Stimulated activated naive CD8-positive, alpha-beta T cell treated with anti-CD3 and anti-CD28 coated beads, Interleukin-15, amount 100 ng/mL, for 72 hours (primary cell): ENCODE measurements around the gene SCAI.

Experiments
- ATAC-seq: fragments of 150-1000 bp; cut with Tn5 transposase; 2 replicates; pipeline ENCODE4 v1.10.0; 2021; ENCODE audit warnings: mild to moderate bottlenecking, moderate library complexity
- DNase-seq, 2 donors: peaks; one replicate each; pipeline ENCODE4 v3.0.0; 2021 to 2022
- H3K27ac Mint-ChIP-seq, 2 donors: one replicate each; pipeline ENCODE4 v1.8.0; 2022; ENCODE audit warnings: mild to moderate bottlenecking in 2 of 2, mixed read lengths in 2 of 2, moderate library complexity in 2 of 2
- H3K27me3 Mint-ChIP-seq: one replicate; pipeline ENCODE4 v1.8.0; 2022; ENCODE audit warnings: mixed read lengths
- H3K4me1 Mint-ChIP-seq: one replicate; pipeline ENCODE4 v1.8.0; 2022; ENCODE audit warnings: mild to moderate bottlenecking, mixed read lengths
- H3K4me3 Mint-ChIP-seq, 2 donors: one replicate each; pipeline ENCODE4 v1.8.0; 2022; ENCODE audit warnings: mild to moderate bottlenecking in 2 of 2, mixed read lengths in 2 of 2, moderate library complexity in 1 of 2
- H3K9me3 Mint-ChIP-seq, 2 donors: one replicate each; pipeline ENCODE4 v1.8.0; 2022; ENCODE audit warnings: mixed read lengths in 2 of 2

The SCAI gene

DNA sequence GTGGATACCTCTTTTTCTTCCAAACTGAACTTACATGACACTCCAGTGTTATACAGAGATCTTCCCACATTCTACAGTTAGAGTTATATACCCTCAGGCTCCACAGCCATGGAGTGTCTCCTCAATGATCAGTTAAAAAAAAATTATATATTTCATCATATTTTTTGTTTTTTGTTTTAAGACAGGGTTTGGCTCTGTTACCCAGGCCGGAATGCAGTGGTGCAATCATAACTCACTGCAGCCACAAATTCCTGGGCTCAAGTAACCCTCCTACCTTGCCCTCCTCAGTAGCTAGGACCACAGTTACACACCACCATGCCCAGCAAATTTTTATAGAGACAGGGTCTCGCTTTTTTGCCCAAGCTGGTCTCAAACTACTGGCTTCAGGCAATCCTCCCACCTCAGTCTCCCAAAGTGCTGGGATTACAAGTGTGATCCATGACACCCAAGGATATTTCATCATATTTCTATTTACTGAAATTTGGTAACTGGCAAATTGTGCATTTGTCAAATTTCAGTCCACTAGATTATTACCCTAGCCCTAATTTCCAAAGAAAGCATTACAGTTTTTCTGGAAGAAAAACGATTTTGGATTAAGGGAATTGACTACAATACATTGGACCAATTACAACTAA lies 18.1 kb upstream of the SCAI start:
- peaks cover 7% of the 10 kb centered on the region for H3K4me1 Mint-ChIP-seq
- no peaks in the 10 kb centered on the region for H3K27me3 Mint-ChIP-seq
- DNase-seq (no peak), ATAC-seq (no peak)
- no peaks in the 10 kb centered on the region for H3K9me3 Mint-ChIP-seq
- H3K27ac Mint-ChIP-seq: no peak overlapping the region
- no peak overlapping the region for H3K4me3 Mint-ChIP-seq

DNA sequence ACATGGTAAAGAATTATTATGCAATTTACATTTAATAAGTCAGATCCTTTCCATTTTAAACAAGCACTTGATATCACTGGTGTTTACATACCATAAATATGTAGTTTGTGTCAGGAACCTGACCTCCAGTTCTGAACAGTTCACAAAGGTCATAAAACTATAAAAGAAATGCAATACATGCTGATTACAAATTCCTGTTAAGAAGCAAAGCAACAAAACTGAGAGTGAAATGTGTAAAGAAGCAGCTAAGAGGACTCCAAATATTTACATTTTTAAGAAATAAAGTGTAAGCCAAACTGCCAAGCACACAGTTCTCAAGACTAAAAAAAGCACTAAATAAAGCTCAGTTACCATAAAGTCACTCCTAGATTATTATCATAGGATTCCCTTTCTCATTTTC lies 17.4 kb upstream of the SCAI start:
- H3K9me3 Mint-ChIP-seq: no peaks in the 10 kb centered on the region
- no peak for ATAC-seq
- H3K27ac Mint-ChIP-seq: no peak overlapping the region
- peaks cover 7% of the 10 kb centered on the region for H3K4me1 Mint-ChIP-seq
- H3K27me3 Mint-ChIP-seq: no peaks in the 10 kb centered on the region
- H3K4me3 Mint-ChIP-seq: no peak overlapping the region
- DNase-seq: no peak

DNA sequence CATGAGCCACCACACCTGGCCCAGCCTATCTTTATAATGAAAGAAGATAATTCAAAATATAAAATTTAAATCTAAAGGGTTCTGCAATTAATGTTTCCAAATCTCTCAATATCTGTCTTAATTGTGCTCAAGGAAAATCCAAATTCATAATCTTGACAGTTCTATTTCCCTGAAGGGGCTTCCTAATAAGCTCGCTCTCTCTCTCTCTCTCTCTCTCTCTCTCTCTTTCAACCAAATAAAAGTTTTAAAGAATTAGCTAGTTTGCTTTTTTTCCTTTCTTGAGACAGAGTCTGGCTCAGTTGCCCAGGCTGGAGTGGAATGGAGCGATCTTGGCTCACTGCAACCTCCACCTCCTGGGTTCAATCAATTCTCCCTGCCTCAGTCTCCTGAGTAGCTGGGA lies 13.2 kb upstream of the SCAI start:
- H3K27me3 Mint-ChIP-seq: no peaks in the 10 kb centered on the region
- H3K9me3 Mint-ChIP-seq: no peaks in the 10 kb centered on the region
- DNase-seq (no peak), ATAC-seq (no peak)
- H3K4me1 Mint-ChIP-seq: no peaks in the 10 kb centered on the region
- no peak overlapping the region for H3K27ac Mint-ChIP-seq
- H3K4me3 Mint-ChIP-seq: no peak overlapping the region

DNA sequence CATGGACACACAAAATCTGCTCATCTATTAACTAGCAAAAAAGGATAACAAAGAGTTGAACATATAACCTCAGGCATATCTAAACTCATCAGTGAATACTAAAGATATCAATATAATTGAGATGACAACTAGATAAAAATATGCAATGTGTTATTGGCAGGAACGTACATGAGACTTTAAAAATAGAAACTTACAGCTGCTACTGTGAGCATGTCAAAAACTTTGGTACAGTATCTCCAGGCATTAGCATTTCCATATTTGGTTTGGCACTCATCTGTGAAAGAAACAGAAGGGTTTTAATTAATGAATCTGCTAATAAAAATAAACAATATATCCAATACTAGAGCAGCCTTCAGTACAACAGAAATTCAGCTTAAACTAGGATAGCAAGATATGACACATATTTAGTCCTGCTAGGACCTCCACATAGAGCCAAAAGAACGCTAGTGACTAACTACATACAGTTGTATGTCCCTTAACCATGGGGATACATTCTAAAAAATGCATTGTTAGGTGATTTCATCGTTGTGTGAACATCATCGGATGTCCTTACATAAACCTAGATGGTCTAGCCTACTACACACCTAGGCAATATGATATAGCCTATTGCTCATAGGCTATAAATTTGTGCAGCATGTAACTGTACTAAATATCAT lies 10.5 kb upstream of the SCAI start:
- no peak for DNase-seq
- no peak for ATAC-seq
- Mint-ChIP-seq H3K27me3 (no peaks in the 10 kb centered on the region), H3K4me1 (no peaks in the 10 kb centered on the region), H3K9me3 (no peaks in the 10 kb centered on the region), H3K27ac (no peak overlapping the region), H3K4me3 (no peak overlapping the region)

GRCh38 chr9:125151730-125152129 lies 8.4 kb upstream of the SCAI start:
- Mint-ChIP-seq H3K4me1 (no peaks in the 10 kb centered on the region), H3K27me3 (no peaks in the 10 kb centered on the region), H3K27ac (no peak overlapping the region), H3K9me3 (no peaks in the 10 kb centered on the region), H3K4me3 (no peak overlapping the region)
- no peak for DNase-seq
- no peak for ATAC-seq

GRCh38 chr9:125150349-125151245 lies 7.3 kb upstream of the SCAI start:
- Mint-ChIP-seq H3K4me1 (peaks cover 4% of the 10 kb centered on the region), H3K27me3 (no peaks in the 10 kb centered on the region), H3K27ac (no peak overlapping the region), H3K4me3 (no peak overlapping the region), H3K9me3 (no peaks in the 10 kb centered on the region)
- ATAC-seq (no peak), DNase-seq (no peak)

DNA sequence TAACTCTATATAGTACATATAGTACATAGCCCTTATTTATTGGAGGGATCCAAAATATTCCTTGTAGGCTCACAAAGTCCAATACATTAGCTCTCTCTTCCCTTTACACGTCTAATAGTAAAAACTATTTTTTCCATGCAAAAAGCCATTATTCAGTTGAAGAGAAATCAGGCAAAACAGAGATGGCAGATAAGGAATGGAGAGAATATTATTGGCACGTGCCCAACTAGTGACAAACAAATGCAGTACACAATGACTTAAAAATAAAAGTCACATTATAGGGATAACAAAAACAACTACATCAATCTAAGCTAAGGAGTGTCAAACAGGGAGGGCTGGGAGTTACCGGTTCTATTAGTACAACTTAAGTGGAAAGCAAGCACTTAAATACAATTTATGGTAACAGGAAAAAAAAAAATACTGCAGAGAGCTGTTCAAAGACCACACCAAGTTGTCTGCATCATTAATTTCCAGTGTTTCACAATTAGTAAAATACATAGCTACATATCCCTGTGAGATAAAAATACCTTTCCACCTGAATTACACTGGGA lies 4.1 kb upstream of the SCAI start:
- ATAC-seq: no peak
- Mint-ChIP-seq H3K4me3 (no peak overlapping the region), H3K27ac (no peak overlapping the region), H3K27me3 (no peaks in the 10 kb centered on the region), H3K4me1 (peaks cover 12% of the 10 kb centered on the region), H3K9me3 (no peaks in the 10 kb centered on the region)
- DNase-seq: no peak

GRCh38 chr9:125146247-125146646 lies 2.9 kb upstream of the SCAI start:
- H3K9me3 Mint-ChIP-seq: no peaks in the 10 kb centered on the region
- ATAC-seq: no peak
- DNase-seq: no peak
- peaks cover 19% of the 10 kb centered on the region for H3K4me1 Mint-ChIP-seq
- no peaks in the 10 kb centered on the region for H3K27me3 Mint-ChIP-seq
- H3K27ac Mint-ChIP-seq: no peak overlapping the region
- H3K4me3 Mint-ChIP-seq: no peak overlapping the region

DNA sequence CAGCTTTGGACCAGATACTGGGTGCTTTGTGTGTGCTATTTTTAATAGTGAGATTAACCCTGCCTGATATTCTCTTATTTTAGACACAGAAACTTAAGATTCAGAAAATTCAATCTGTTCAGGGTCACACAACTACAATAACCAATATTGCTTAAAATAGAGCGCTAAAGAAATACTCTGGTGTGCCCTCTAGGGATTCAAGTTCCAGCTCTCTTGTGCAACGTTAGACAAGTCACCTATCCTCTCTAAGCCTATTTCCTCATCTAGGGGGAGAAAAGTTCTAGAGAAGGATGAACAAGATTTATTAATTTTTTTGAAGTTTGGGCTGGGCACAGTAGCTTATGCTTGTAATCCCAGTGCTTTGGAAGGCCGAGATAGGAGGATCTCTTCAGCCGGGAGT lies 2.1 kb upstream of the SCAI start:
- Mint-ChIP-seq H3K9me3 (no peaks in the 10 kb centered on the region), H3K27me3 (no peaks in the 10 kb centered on the region), H3K4me1 (peaks cover 19% of the 10 kb centered on the region), H3K27ac (no peak overlapping the region), H3K4me3 (no peak overlapping the region)
- ATAC-seq: no peak
- no peak for DNase-seq

DNA sequence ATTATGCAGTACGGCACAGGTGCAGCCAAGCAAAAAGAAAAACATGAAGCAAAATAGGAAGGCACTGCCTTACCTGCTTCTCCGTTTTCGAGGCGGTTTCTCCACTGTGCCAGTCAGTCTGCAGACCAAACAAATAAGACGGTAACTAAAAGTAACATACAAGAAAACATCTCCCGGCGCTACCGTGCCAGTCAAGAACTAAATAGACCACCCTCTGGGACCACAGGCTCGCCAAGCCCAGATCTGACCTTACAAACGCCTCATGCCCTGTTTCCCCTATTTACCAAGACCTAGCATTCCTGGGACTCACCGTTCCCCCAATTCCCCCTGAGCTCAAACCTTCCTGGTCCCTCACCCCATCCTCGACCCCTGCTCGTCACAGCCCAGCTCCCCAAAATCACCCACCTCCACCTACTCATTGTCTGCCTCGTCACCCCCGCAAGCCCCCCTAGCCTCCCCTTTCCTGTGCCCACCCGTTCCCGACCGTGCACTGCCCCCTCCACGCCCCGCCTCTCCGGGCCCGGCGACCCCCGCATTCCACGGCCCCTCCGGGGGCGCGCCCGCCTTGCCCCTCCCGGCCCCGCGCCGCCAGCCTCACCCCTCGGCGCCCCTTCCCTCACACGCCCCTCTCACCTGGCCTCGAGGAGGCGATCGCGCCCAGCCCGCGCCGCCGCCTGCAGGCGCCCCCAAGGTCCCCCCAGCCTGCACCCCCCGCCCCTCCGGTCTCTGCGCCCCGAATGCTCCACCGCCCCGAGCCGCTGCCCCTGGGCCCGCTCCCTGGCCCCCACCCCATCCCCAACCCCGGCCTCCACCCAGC lies 560 bp downstream of the SCAI start:
- DNase-seq (peak in 1 of 2 donors; percentile 11), ATAC-seq (peak; percentile 62)
- H3K4me3 Mint-ChIP-seq: peak overlapping the region; percentile 93 to 98
- no peaks in the 10 kb centered on the region for H3K27me3 Mint-ChIP-seq
- no peaks in the 10 kb centered on the region for H3K9me3 Mint-ChIP-seq
- H3K27ac Mint-ChIP-seq: peak overlapping the region; percentile 91 to 98
- H3K4me1 Mint-ChIP-seq: peaks cover 34% of the 10 kb centered on the region

DNA sequence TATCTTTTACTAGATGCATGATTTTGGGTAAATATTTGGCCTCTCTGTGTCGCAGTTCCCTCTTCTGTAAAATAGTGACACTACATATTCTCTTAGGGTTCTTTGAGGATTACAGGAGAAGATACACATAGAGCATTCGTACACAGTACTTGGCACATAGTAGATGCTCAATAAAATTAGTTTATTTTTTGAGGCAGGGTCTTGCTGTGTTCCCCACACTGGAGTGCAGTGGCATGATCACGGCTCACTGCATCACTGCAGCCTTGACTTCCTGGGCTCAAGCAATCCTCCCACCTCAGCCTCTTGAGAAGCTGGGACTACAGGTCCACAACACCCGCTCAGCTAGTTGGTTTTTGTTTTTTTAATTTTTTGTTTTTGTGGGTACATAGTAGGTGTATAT lies 1.6 kb downstream of the SCAI start:
- Mint-ChIP-seq H3K4me1 (peaks cover 34% of the 10 kb centered on the region), H3K27ac (peak overlapping the region in 1 of 2 donors; percentile 69), H3K4me3 (peak overlapping the region; percentile 93 to 98), H3K27me3 (no peaks in the 10 kb centered on the region), H3K9me3 (no peaks in the 10 kb centered on the region)
- DNase-seq: no peak
- ATAC-seq: no peak

DNA sequence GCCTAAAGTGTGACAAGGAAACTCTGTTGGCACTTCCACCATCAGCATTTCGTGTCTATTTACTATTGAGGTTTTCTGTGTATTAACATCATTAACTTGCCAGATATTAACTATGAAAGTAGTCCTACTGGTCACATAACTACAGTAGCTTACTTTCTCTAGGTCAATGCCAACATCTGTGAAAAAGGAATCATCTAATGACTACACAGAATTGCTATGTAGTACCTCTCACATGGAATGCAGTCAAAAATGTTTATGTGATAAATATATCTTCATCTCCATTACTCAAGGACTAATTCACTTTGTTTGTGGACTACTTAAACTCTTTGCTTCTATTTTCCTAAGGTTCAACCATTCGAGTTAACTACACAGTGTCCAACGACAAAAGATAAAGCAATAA lies 2.1 kb downstream of the SCAI start:
- Mint-ChIP-seq H3K4me3 (no peak overlapping the region), H3K27ac (no peak overlapping the region), H3K27me3 (no peaks in the 10 kb centered on the region), H3K4me1 (peaks cover 33% of the 10 kb centered on the region), H3K9me3 (no peaks in the 10 kb centered on the region)
- no peak for ATAC-seq
- no peak for DNase-seq

DNA sequence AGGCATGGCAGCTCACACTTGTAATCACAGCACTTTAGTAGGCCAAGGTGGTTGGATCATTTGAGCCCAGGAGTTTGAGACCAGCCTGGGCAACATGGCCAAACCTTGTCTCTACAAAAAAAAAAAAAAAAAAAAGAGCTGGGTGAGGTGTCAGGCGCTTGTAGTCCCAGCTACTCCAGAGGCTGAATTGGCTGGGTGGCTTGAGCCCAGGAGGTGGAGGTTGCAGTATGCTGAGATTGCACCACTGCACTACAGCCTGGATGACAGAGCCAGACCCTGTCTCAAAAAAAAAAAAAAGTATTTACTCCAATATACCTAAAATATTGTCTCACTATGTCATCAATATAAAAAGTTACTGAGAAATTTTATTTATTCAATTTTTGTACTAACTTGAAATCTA lies 2.8 kb downstream of the SCAI start:
- H3K27ac Mint-ChIP-seq: no peak overlapping the region
- DNase-seq (no peak), ATAC-seq (no peak)
- no peak overlapping the region for H3K4me3 Mint-ChIP-seq
- no peaks in the 10 kb centered on the region for H3K27me3 Mint-ChIP-seq
- H3K4me1 Mint-ChIP-seq: peaks cover 29% of the 10 kb centered on the region
- no peaks in the 10 kb centered on the region for H3K9me3 Mint-ChIP-seq

DNA sequence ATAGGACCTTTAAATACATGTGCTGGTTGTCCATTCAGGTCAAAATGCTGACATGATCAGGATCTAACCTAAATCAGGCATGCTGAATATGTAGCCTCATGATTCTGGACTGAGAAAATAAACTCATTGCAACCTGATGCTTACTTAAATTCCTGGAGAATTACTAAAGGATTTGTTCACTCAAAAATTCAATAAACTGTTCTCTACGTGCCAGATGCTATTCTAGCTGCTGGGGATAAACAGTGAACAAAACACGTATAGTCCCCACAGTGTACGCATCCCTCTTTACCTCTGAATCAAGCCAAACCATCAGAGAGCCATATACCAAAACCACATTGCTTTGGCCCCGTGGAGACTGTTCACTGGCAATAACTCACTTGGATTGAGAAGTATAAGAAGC lies 6.1 kb downstream of the SCAI start:
- no peak overlapping the region for H3K27ac Mint-ChIP-seq
- peaks cover 37% of the 10 kb centered on the region for H3K4me1 Mint-ChIP-seq
- no peaks in the 10 kb centered on the region for H3K27me3 Mint-ChIP-seq
- no peak for DNase-seq
- H3K9me3 Mint-ChIP-seq: peaks cover 0 to 8% of the 10 kb centered on the region in 2 donors
- no peak for ATAC-seq
- H3K4me3 Mint-ChIP-seq: no peak overlapping the region

DNA sequence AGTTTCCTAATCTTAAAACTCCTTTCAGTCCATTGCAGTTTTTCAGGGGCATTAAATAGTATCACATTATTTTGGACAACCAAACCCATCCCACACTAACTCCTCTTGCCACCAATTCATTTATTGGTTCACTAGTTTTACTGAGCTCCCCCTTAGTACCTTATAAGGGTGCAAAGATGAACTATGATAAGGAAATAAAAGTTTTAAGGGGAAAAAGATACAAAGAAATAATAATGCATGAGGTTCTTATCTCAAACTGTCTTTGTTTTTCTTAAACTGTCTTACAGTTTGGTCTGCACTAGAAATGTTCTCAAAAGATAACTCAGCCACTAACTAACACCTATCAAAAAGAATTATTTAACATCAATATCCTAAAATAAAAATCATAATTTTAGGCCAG lies 8.4 kb downstream of the SCAI start:
- Mint-ChIP-seq H3K9me3 (peaks cover 0 to 8% of the 10 kb centered on the region in 2 donors), H3K27me3 (no peaks in the 10 kb centered on the region), H3K4me1 (peaks cover 35% of the 10 kb centered on the region), H3K4me3 (no peak overlapping the region), H3K27ac (no peak overlapping the region)
- no peak for ATAC-seq
- DNase-seq: no peak
